Activated CD8-positive, alpha-beta memory T cell treated with anti-CD3 and anti-CD28 coated beads for 24 hours (primary cell): ENCODE measurements around the gene CTRB1.
"Not testable (repeated sequence)": the region's sequence is repeated elsewhere in the genome, so short reads cannot be mapped to it uniquely, and the experiment has no call there.

ENCODE experiments used
- DNase-seq: peaks from one replicate; pipeline ENCODE4 v3.0.0-alpha.2; 2020

Gene CTRB1

DNA sequence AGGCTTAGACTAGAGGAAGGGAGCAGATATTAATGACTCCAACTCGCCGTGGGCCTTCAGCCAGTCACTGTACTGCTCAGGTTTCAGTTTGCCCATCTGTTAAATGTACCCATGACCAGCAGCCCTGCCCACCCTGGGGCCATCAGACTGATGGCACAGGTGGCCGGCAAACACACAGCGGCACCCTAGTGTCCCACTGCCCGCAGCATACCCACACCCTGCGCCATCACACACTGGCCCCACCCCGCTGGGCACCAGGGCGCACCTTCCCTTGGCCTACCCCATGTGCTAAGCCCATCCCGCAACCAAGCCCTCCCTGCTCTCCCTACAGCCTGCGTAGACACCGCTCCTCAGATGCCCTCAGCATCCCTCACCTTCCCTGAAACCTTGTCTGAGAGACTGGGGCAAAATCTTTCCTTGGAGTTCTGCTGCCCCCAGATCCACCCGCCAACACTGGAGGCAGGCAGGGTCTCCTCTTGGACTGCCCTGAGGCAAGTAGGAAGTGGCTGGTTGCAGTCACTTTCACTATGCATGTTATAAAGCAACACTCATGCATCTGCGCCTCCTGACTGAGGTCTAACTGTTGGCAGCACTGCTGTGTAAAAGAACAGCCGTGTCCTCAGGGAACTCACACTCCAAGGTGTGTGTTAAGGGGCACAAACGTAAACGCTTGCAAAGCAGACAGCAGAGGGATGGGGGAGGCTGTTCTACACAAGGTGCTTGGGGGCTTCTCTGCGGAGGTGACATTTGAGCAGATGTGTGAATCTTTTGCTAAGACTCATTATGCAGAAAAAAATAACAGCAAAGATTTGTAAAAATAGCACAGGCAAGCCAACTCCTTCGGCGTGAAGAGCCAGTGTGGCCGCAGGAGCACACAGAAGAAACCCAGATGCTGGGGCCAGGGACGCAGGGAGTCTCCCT lies 39.4 kb downstream of the CTRB1 start:
- DNase-seq, result no peak

DNA sequence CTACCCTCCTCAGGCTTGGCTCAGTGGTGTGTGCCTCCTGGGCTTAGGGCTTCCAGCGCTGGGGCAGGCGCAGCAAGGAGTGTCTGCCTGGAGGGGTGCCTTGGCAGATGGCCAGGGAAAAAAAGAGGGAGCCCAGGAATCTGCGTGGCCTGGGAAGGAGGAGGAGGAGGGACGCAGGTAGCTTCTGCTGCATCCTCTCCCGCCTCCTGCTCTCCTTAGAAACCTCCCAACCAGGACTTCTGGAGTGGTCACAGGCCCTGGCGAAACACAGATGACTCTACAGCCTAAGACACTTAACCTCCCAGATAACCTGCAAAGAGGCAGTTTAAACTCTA lies 40.0 kb downstream of the CTRB1 start:
- DNase-seq, result no peak

DNA sequence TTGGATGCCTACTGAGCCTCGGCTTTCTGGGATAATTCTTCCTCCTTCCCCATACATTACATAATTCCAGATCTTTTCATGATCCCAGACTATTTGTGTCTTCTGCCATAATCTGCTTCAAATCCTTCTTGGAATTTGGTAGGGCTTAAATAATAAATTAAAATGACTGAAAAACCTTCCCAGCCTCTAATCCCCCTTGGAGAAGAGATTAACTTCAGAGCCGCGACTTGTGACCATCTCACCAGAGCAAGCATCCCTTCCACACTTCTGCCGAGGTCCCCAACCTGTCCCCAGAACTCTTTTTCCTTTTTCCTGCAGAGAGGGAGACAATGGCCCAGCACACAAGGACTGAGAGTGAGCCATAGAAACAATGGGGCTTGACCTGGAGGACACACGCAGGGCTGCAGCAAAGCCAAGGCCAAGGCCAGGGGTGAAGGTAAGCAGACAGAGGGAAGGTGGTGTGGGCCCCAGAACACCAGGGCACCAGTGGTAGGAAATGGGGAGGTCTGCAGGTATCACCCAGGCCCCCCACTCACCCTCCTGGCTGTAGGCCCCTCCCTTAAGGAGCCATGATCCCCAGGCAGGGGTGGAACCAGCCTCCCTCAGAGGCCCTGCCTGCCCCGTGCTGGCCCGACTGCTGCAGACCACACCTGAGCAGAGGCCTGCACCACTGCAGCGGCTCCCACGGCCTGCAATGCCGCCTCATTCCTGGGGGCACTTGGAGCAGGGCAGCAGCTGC lies 42.2 kb downstream of the CTRB1 start:
- DNase-seq, result no peak

DNA sequence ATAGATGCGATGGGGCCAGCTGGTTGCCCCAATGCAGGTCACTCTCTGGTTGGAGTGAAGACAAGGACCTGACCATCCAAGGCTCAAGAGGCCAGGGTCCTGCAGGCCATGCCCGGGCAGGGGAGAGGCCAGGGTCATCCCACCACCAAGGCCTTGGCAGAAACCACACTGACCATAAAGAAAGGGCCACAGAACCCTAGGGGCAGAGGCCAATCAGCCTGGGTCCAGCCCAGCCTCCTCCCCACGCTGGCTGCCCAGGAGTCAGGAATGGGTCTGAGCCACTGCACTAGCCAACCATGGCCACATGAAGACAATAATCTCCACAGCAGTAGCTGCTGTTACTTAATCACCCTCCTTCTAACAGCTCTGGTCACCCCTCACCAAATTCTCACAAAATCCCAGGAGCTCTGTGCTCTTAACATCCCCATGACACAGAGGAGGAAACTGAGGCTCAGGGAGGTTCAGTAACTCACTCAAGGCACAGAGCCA lies 42.8 kb downstream of the CTRB1 start:
- no peak for DNase-seq

DNA sequence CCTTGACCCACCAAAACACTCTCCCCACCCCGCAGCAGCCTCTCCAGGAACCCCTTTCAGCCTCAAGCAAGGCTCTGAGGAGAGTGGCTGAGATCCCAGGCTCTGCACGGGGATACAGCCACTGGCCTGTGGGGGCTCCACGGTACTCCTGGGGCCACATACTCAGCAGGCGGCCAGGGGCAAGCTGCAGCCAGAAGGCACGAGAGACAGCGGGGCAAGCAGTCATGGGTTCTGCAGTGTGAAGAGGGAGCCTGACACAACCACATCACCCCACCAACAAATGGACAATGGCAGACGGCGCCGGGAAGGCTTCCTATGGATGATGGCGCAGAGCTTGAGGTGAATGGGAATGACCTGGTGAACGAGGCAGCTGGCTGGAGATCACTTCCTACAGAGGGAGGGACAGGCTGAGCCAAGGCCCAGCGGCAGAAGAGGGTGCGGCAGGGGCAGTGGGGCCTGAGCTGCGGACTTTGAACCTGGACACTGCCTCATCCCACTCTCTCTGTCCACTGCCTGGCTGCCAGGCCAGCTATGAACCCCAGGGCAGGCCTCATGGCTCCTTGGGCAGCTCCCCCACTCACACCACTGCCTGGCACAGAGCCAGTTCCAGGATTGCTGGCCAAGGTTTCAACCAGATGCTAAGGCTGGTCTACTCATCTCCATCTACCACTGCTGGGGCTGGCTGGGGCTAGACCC lies 43.5 kb downstream of the CTRB1 start:
- DNase-seq, result no peak

DNA sequence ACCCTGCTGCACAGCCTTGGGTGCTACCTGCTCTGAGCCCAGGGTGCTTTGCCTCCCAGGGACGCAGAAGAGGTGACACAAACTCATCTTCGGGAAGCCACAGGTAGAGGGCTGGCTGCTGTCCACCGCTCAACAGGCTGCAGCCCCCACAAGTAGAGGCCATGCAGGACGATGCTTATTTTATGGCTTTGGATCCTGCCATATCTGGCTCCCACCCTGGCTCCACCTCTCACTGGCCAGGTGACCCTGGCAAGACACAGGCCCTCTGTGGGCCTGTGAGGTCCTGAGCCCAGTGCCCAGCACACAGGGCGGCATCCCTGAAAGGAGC lies 44.0 kb downstream of the CTRB1 start:
- DNase-seq, result no peak

DNA sequence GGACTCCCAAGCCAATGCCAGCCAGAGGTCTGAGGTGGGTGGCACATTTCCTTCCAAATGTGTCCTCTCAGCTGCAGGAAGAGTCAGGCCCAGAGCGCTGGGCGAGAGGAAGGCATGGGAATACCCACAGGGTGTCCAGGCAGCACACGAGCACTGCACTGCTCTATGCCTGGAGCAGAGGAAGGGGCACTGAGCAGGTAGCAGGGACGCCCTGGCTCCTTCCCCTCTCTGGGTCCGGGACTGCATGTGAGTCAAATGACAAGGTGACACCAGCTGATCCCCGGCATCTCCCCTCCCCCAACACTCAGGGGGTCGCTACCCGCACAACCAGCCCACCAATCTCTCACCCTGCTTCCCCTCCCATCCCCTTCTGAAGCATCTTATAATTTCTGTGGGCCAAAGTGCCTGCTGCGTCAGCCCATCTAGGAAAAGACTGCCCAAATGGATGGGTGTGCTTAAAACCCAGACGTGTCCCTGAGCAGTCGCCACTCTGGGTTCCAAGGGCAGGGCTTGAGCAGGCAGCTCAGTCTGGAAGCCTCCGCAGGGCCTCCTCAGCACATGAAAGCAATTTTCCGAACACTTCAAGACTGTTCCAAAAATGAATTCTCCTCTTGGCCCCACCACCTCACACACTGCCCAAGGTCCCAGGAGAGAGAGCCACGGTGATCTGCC lies 44.6 kb downstream of the CTRB1 start:
- no peak for DNase-seq

DNA sequence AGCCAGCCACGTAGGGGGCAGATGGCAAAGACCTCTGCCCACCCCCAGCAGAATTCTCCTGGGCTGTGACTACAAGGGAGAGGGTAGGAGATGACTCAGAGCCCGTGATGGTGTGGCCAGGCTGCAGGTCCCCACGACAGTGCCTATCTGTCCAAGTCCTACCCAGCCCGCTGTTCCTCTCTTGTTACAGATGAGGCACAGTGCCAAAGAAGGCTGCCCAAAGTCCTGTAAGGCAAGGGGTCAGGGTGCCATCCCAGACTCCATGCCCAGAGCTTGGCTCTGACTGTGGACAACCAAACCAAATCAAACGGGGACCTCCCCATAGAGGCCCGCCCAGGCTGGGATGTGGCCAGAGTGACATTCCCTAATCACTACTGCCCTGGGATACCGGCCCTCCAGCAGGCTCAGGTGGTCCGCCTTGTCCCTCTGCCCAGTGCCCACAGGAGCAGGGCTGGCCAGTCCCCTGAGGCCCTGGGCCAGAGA lies 45.2 kb downstream of the CTRB1 start:
- no peak for DNase-seq

DNA sequence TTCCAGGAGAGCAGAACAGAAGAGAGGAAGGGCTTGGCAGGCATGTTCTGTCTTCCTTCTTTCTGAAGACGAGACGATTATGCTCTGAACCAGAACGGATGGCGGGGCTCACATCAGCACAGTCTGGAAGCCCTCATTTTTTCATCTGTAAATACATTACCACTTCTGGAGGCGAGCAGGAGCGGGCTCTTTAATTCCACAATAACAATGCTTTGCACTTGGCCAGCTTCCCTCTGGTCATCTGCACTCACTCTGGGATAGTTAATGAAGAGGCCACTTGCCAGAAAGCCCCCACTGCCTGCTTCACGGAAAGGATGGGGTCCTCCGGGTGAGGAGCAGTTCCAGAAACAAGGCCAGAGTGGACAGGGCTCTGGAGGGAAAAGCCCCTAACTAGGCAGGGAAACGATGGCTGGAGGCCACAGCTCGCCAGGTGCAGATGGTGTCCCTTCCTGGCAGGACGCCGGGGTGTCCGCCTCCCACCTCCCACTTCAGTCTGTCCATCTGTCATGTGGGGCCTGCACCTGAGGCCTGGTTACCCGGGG lies 45.7 kb downstream of the CTRB1 start:
- no peak for DNase-seq

DNA sequence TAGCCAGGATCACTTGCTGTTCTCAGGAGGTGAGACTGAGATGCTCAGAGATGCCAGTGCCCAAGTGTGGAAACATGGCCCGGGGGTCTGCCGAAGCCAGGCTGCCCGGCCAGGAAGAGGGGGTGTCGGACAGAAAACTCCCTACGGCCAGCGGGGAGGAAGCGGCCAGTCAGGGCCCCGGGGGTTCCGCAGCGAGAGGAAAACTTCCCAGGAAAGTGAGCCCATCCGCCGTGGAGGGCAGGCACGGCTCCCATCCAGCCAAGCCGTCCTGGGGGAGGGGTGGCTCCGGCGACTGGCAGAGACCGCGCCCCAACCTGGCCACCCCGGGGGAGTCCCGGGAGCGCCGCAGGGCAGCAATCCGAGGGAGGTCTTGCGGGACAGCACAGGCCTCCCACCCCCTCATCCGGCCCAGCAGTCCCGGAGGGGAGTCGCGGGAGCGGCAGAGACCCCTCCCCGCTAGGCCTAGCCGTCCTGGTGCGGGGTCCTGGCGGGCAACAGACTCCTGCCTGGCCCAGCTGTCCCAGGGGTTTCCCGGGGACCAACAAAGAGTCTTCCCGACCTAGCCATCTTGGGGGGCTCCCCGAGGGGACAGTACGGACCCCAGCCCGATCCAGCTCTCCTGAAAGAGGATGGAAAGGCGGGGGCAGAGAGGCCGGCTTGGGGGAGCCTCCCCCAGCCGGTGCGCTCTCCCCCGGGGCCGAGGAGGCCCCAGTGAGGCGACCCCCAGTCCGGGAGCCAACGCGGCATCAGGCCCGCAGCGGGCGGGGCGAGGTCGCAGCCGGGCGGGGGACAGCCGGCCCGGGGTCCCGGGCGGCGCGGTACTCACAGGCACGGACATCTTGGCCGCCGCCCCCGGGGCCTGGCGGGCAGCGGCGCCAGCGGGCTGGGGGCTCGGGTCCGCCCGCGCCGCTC lies 46.5 kb downstream of the CTRB1 start:
- no peak for DNase-seq

DNA sequence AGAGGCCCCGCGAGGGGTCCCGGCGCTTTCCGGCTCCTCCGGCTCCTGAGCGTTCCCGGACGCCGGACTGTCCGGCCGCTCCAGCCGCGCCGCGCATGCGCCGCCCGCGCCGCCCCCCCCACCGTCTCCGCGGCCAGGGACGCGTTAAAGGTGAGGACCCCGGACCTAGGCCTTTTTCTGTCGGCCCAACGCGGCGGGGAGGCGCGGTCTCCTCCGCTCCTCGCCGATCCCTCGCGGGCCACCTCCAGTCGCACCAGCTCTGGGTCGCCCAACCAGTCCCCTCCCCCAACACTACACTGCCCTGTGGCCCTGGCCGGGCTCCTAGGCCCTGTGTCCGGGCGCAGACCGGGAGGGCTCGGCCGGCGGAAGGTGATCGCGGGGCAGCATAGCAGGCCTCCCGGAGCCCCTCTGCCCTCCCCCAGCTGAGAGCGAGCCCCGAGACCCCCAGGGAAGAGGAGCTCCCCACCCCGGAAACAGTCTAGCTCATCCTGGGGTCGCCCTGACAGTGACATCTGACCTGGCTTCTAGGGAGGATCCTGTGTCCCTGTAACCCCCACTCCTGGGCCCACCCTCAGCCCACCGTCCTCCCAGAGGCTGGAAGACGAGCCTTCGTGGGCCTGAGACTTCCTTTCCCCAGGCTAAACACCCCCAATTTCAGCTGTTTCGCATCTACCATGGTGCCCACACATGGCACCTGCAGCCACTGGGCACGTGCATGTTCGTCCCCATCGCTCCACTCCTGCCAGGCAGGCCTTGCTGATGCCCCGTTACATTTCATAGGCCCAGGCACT lies 47.3 kb downstream of the CTRB1 start:
- DNase-seq, result no peak

DNA sequence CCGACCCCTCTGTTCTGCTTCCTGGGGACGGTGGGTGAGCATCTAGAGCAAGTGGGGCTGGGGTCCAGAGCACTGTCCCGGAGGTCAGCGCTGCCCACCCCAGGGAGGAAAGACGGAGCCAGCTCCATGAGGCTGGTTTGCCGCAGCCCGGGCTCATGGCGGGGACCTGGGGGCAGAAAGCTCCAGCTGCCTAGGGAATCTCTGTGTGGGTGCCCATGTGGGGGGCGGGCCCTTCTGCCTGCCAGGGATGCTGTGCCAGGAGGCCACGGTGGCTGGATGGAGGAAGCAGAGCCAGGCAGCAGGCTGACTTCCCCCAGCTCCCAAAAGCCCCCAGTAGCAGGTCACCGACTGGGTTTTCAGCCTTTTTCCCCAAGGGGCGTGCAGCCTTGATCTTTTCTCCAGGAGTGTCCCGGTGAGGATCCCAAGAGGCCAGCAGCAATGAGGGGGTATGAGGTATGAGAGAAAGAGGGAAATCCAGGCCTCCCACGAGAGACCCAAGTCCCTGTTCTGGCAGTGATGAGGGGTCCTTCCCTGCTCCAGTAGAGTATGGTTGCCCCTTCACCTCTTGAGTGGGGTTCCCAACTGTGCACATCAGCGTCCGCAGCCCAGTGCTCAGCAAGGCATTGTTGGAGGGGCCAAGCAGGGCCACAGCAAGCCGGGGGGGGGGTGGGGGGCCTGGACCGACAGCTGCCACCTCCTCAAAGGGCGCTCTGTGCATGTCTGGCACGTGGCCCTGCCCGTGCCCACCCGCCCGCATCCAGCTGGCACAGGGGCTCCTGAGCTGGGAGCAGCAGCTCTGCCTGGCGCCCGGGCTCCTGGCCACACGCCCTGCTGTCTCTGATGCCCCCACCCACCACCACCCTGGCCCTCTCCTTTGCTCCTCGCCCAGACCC lies 48.2 kb downstream of the CTRB1 start:
- DNase-seq, result no peak

DNA sequence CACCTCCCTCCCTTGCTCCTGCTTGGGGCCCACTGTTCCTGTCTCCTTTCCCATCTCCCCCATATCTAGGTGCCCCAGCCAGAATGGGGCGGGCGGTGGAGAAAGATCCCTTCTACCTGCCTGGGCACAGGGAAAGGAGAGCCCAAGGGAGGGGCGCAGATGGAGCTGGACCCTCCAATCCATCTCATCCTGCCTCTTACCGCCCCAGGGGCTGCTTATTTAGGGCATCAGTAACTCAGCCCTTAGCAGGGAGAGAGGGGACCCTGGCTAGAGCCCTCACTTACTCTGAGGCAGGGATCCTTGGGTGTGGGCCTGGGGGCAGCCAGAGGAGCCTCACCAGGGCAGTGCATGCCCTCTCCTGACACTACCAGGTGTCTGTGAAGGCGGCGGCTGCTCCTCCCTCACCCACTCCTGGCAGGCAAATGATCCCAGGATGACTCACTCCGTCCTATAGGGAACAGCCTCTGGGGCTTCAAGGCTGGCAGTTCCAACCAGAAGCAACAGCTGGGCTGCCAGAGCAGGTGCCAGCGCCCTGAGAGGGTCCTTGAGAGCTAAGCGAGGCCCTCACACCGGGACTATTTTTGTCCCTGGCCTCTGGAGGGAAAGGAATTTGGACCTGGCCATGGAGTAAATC lies 49.0 kb downstream of the CTRB1 start:
- DNase-seq, result no peak

DNA sequence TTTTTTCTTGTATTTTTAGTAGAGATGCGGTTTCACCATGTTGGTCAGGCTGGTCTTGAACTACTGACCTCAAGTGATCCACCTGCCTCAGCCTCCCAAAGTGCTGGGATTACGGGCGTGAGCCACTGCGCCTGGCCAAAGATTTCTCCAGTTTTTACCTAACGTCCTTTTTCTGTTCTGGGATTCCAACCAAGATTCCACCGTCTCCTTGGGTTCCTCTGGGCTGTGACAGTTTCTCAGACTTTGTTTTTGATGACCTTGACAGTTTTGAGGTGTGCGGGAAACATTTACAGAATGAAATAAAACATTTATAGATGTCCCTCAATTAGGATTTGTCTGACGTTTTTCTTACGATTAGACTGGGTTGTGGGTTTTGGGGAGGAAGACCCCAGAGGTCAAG lies 50.6 kb downstream of the CTRB1 start:
- DNase-seq, result not testable (repeated sequence)

DNA sequence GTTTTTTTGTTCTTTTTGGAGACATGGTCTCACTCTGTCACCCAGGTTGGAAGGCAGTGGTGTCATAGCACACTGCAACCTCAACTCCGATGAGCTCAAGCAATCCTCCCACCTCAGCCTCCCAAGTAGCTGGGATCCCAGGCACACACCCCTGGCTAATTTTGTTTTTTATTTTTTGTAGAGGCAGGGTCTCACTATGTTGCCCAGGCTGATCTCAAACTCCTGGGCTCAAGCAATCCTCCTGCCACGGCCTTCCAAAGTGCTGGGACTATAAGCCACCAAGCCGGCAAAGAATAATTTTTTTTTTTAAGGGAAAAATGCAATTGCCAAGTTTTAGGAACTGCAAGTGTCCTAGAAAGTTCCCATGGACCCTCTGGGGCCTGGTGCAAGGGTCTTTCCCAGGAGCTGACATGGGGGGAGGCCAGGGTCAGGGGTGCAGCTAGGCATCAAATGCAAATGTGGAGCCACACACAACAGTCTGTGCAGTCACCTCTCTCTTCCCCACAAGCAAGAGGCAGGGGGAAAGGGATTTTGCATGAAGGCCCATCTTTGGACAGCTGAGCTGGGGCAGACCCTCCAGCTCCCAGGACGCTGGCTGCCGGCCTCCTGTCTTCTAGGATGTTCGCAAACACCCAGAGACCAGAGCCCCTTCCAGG lies 52.8 kb downstream of the CTRB1 start:
- DNase-seq, result no peak

DNA sequence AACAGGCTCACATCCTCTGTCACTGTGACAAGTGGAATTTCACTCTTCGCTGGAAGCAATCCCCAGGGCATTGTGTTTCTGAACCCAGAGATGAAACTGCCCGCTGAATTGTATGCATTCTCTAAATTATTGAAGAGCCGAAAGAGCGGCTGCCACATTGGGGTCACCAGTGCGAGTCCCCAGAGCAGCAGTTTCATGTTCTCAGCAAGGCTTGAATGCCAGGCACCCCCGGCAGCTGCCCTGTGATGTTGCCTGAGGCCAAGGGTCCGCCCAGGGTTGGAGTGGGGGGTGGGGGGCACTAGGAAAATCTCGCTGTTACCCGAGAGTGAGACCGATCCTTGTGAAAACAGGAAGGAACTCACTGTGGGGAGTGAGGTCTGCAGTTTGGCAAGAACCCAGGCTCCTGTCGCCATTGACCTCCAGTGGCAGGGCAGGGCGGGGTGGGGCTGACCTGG lies 53.3 kb downstream of the CTRB1 start:
- no peak for DNase-seq

DNA sequence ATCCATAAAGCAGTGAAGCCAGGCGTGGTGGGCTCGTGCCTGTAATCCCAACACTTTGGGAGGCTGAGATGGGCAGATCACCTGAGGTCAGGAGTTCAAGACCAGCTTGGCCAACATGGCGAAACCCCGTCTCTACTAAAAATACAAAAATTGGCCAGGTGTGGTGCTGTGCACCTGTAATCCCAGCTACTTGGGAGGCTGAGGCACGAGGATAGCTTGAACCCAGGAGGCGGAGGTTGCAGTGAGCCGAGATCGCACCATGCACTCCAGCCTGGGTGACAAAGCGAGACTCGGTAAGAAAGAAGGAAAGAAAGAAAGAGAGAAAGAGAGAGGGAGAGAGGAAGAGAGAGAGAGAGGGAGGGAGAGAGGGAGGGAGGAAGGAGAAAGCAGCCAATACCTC lies 53.8 kb downstream of the CTRB1 start:
- not testable (repeated sequence) for DNase-seq
